Liver (tissue), 9 donors: ENCODE measurements around the gene AMPH. TPM values are rescaled to one million over a fixed set of nuclear protein-coding genes. Genes with fewer than 3 reads are reported as not detected.

ENCODE experiments used
- DNase-seq: peaks from one replicate; pipeline ENCODE4 v3.0.0-alpha.2; 2017; ENCODE audit warnings: low spot score
- H3K27ac ChIP-seq, 2 donors: one replicate each; pipeline ENCODE4 v1.7.0; 2013; ENCODE audit warnings: inconsistent platforms in 2 of 2, low read length in 2 of 2, control low read depth in 1 of 2, low read depth in 1 of 2, mild to moderate bottlenecking in 1 of 2
- H3K27me3 ChIP-seq, 4 donors: one replicate each; pipeline versions ENCODE4 v1.6.1 to v1.7.0; 2013; ENCODE audit warnings: low read length in 3 of 4, inconsistent platforms in 1 of 4, mild to moderate bottlenecking in 1 of 4, moderate library complexity in 1 of 4; ENCODE audit not compliant: control insufficient read depth in 4 of 4, insufficient read depth in 4 of 4
- H3K36me3 ChIP-seq, 4 donors: one replicate each; pipeline versions ENCODE4 v1.6.1 to v1.7.0; 2013; ENCODE audit warnings: low read length in 3 of 4, mild to moderate bottlenecking in 3 of 4, low read depth in 1 of 4, moderate library complexity in 1 of 4; ENCODE audit not compliant: control insufficient read depth in 4 of 4, insufficient read depth in 3 of 4
- H3K4me1 ChIP-seq, 4 donors: one replicate each; pipeline versions ENCODE4 v1.6.1 to v1.7.0; 2013; ENCODE audit warnings: low read length in 3 of 4, mild to moderate bottlenecking in 3 of 4, moderate library complexity in 1 of 4; ENCODE audit not compliant: control insufficient read depth in 4 of 4, insufficient read depth in 4 of 4
- H3K4me3 ChIP-seq, 3 donors: one replicate each; pipeline versions ENCODE4 v1.6.1 to v1.7.0; 2013; ENCODE audit warnings: low read length in 3 of 3, control low read depth in 1 of 3, low read depth in 1 of 3, mild to moderate bottlenecking in 1 of 3
- H3K9ac ChIP-seq, 2 donors: one replicate each; pipeline ENCODE4 v1.7.0; 2013; ENCODE audit warnings: low read length in 2 of 2, mild to moderate bottlenecking in 2 of 2, moderate library complexity in 2 of 2, control low read depth in 1 of 2, low read depth in 1 of 2
- H3K9me3 ChIP-seq, 4 donors: one replicate each; pipeline versions ENCODE4 v1.6.1 to v1.7.0; 2013; ENCODE audit warnings: low read length in 3 of 4; ENCODE audit not compliant: control insufficient read depth in 4 of 4
- CTCF ChIP-seq: fragments of 150-350 bp; IDR thresholded peaks from 2 replicates; pipeline ENCODE4 v1.5.1; 2017; ENCODE audit warnings: improper control_type of control experiment, low read depth, low read length; ENCODE audit not compliant: missing input control
- EGR1 ChIP-seq, 2 donors: IDR thresholded peaks; 2 replicates each; pipeline ENCODE4 v1.6.1; 2016 to 2018; ENCODE audit warnings: antibody characterized with exemption in 2 of 2, low read depth in 2 of 2
- FOXA1 ChIP-seq: IDR thresholded peaks from 2 replicates; pipeline ENCODE4 v1.6.1; 2016; ENCODE audit warnings: antibody characterized with exemption
- FOXA2 ChIP-seq: IDR thresholded peaks from 2 replicates; pipeline ENCODE4 v1.6.1; 2016; ENCODE audit warnings: antibody characterized with exemption
- GABPA ChIP-seq, 2 donors: IDR thresholded peaks in 1 of 2; conservative IDR thresholded peaks in 1 of 2; 2 replicates each; pipeline ENCODE4 v1.6.1; 2016; ENCODE audit warnings: antibody characterized with exemption in 2 of 2, mild to moderate bottlenecking in 1 of 2, moderate library complexity in 1 of 2
- HNF4A ChIP-seq, 2 donors: conservative IDR thresholded peaks; 2 replicates each; pipeline ENCODE4 v1.6.1; 2016; ENCODE audit warnings: antibody characterized with exemption in 2 of 2, mild to moderate bottlenecking in 2 of 2
- HNF4G ChIP-seq: IDR thresholded peaks from 2 replicates; pipeline ENCODE4 v1.6.1; 2016; ENCODE audit warnings: antibody characterized with exemption
- JUND ChIP-seq, 2 donors: IDR thresholded peaks; 2 replicates each; pipeline ENCODE4 v1.6.1; 2016; ENCODE audit warnings: antibody characterized with exemption in 2 of 2
- MAX ChIP-seq: IDR thresholded peaks from 2 replicates; pipeline ENCODE4 v1.6.1; 2016; ENCODE audit warnings: antibody characterized with exemption
- NR2F2 ChIP-seq: IDR thresholded peaks from 2 replicates; pipeline ENCODE4 v1.6.1; 2016; ENCODE audit warnings: antibody characterized with exemption
- RAD21 ChIP-seq, 2 donors: IDR thresholded peaks; 2 replicates each; pipeline ENCODE4 v1.6.1; 2016; ENCODE audit warnings: antibody characterized with exemption in 2 of 2, mild to moderate bottlenecking in 2 of 2
- REST ChIP-seq: IDR thresholded peaks from 2 replicates; pipeline ENCODE4 v1.6.1; 2016; ENCODE audit warnings: antibody characterized with exemption, mild to moderate bottlenecking
- RXRA ChIP-seq, 2 donors: IDR thresholded peaks; 2 replicates each; pipeline ENCODE4 v1.6.1; 2017 to 2018; ENCODE audit warnings: antibody characterized with exemption in 2 of 2, mild to moderate bottlenecking in 1 of 2
- SP1 ChIP-seq: IDR thresholded peaks from 2 replicates; pipeline ENCODE4 v1.6.1; 2018; ENCODE audit warnings: antibody characterized with exemption, mild to moderate bottlenecking
- TAF1 ChIP-seq: conservative IDR thresholded peaks from 2 replicates; pipeline ENCODE4 v1.6.1; 2016; ENCODE audit warnings: antibody characterized with exemption, mild to moderate bottlenecking
- YY1 ChIP-seq: IDR thresholded peaks from 2 replicates; pipeline ENCODE4 v1.6.1; 2016; ENCODE audit warnings: antibody characterized with exemption, mild to moderate bottlenecking
- WGBS: extraction: QIAGEN DNeasy Blood & Tissue Kit; methylation state at CpG from one replicate; pipeline ENCODE4 v1.1.7; 2013; 5-methylcytosine and 5-hydroxymethylcytosine counted together
- polyA plus RNA-seq, 2 donors: library from polyadenylated mRNA; stranded (reverse) in 1 of 2; unstranded in 1 of 2; fragments of 200-250 nt in 1 of 2; fragments of >200 nt in 1 of 2; fragmentation: Nextera tagmentation in 1 of 2; extraction: Ambion mirVana in 1 of 2; gene quantifications; one replicate each; pipeline versions ENCODE4 v1.2.1 to v1.2.3, GENCODE V29; 2013 to 2015
- total RNA-seq, 2 donors: library from RNA; depleted of rRNA; stranded (reverse); fragments of >200 nt; gene quantifications; one replicate each; pipeline ENCODE4 v1.2.3, GENCODE V29; 2014
- TF ChIP-seq, protein P1 (sequence below): IDR thresholded peaks from 2 replicates; pipeline ENCODE4 v1.6.1; 2016; ENCODE audit warnings: antibody characterized with exemption
- TF ChIP-seq, protein P2 (sequence below): IDR thresholded peaks from 2 replicates; pipeline ENCODE4 v1.6.1; 2016; ENCODE audit warnings: antibody characterized with exemption
- donor health status: healthy.
- donor health status: healthy.
- donor health status: healthy.
- donor health status: healthy.
- donor health status: healthy.

AMPH gene
- total and polyA plus RNA-seq, 4 donors, result 0.13 to 0.25 (median 0.20) TPM

DNA sequence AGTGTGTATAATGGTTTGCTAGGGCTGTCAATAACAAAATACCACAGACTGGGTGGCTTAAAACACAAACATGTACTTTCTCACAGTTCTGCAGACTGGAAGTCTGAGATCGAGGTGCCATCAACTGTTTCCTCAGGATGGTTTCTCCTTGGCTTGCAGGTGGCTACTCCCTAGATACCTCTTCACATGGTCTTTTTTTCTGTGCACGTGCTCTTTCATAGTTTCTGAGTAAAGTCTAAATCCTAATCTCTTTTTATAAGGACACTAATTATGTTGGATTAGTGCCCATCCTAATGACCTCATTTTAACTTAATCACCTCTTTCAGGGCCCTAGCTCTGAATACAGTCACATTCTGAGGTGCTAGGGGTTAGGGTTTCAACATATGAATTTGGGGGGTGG is 65.9 kb downstream of the AMPH start (continued):
- TF ChIP-seq, protein P1, sequence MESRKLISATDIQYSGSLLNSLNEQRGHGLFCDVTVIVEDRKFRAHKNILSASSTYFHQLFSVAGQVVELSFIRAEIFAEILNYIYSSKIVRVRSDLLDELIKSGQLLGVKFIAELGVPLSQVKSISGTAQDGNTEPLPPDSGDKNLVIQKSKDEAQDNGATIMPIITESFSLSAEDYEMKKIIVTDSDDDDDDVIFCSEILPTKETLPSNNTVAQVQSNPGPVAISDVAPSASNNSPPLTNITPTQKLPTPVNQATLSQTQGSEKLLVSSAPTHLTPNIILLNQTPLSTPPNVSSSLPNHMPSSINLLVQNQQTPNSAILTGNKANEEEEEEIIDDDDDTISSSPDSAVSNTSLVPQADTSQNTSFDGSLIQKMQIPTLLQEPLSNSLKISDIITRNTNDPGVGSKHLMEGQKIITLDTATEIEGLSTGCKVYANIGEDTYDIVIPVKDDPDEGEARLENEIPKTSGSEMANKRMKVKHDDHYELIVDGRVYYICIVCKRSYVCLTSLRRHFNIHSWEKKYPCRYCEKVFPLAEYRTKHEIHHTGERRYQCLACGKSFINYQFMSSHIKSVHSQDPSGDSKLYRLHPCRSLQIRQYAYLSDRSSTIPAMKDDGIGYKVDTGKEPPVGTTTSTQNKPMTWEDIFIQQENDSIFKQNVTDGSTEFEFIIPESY, result no peak
- TF ChIP-seq HNF4G (no peak), FOXA1 (no peak), RXRA (IDR thresholded peaks at IDR 0.05) (no peak)

DNA sequence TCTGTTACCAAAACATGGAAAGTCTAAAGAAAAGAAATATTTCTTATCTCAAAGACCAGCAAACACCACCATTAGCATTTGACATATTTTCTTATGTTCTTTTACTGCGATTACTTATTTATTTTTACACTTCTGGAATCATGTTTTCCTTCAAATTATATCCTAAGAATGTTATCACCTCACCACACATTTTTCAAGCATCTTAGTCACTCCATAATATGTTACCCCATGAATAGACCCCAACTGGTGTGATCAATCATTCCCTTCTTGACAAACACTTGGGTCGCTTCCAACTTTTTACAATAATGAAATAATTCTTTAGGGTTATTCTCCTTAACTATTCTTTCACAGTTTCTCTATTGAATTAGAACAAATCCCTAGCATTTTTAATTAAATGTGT is 67.4 kb downstream of the AMPH start:
- WGBS, result 74% methylated on average over 2 of the region's 2 CpGs
- DNase-seq, result no peak
- Histone ChIP-seq H3K9me3 (no peaks in the 10 kb centered on the region), H3K27me3 (no peaks in the 10 kb centered on the region), H3K36me3 (no peaks in the 10 kb centered on the region), H3K4me3 (no peak overlapping the region), H3K27ac (no peak overlapping the region), H3K4me1 (no peaks in the 10 kb centered on the region), H3K9ac (no peak overlapping the region)
- no peak for TF ChIP-seq YY1
- no peak for TF ChIP-seq JUND (IDR thresholded peaks at IDR 0.05)
- no peak for TF ChIP-seq REST

DNA sequence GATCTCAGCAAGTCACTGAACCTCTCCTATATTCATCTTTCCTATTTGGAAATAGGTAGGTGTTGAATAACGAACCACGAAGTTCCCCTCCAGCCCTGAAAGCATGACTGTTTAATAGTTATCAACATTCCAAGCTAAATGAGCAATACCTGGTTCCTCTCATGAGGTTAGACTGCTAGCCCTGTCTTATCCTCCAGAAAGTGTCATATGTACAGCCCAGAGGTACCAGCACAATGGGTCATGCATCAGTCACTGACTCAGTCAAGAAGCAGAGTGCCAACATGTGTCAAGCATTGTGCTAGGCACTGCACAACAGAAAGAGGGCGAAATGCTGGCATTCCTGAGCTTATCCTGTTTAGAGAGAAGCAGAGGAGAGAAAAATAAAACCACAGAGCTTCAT is 70.0 kb downstream of the AMPH start:
- no peak for DNase-seq
- Histone ChIP-seq H3K9ac (no peak overlapping the region), H3K27ac (no peak overlapping the region), H3K36me3 (no peaks in the 10 kb centered on the region), H3K9me3 (no peaks in the 10 kb centered on the region), H3K27me3 (no peaks in the 10 kb centered on the region), H3K4me3 (no peak overlapping the region), H3K4me1 (no peaks in the 10 kb centered on the region)
- 78% methylated on average over 3 of the region's 3 CpGs for WGBS
- TF ChIP-seq RAD21 (IDR thresholded peaks at IDR 0.05), result no peak
- TF ChIP-seq, protein P2, sequence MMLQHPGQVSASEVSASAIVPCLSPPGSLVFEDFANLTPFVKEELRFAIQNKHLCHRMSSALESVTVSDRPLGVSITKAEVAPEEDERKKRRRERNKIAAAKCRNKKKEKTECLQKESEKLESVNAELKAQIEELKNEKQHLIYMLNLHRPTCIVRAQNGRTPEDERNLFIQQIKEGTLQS, result no peak
- TF ChIP-seq GABPA (IDR thresholded peaks at IDR 0.05 in 1 of 2, conservative IDR thresholded peaks at IDR 0.05 in 1 of 2), result no peak
- TF ChIP-seq JUND (IDR thresholded peaks at IDR 0.05), result no peak
- TF ChIP-seq EGR1 (IDR thresholded peaks at IDR 0.05; ENCODE audit: low read depth in 2 of 2), result no peak
- TF ChIP-seq REST, result no peak
- no peak for TF ChIP-seq SP1
- no peak for TF ChIP-seq CTCF
- TF ChIP-seq HNF4A (conservative IDR thresholded peaks at IDR 0.05), result no peak
- TF ChIP-seq, protein P1, result no peak
- no peak for TF ChIP-seq FOXA1
- no peak for TF ChIP-seq HNF4G
- TF ChIP-seq YY1, result no peak
- no peak for TF ChIP-seq TAF1
- TF ChIP-seq MAX, result no peak
- TF ChIP-seq FOXA2, result no peak
- TF ChIP-seq RXRA (IDR thresholded peaks at IDR 0.05), result no peak
- TF ChIP-seq NR2F2, result no peak
